NCI-H1694 (cell line): ENCODE results near the gene SEZ6L.

Source experiments
- DNase-seq: peaks from one replicate; lab custom pipeline; 2025; lab: John Stamatoyannopoulos, UW

SEZ6L gene

GRCh38 chr22:26182723-26183122, 13.5 kb downstream of the SEZ6L start:
- no peak for DNase-seq

GRCh38 chr22:26185190-26185589, 15.9 kb downstream of the SEZ6L start:
- DNase-seq, result no peak

- no peak for DNase-seq
Observed at GRCh38 chr22:26188341-26188740, 19.1 kb downstream of the SEZ6L start.

GRCh38 chr22:26194313-26194712, 25.1 kb downstream of the SEZ6L start:
- no peak for DNase-seq

- DNase-seq, result no peak
Observed at GRCh38 chr22:26194877-26195276, 25.6 kb downstream of the SEZ6L start.

GRCh38 chr22:26196657-26197056, 27.4 kb downstream of the SEZ6L start:
- DNase-seq, result no peak

- DNase-seq, result no peak
Observed at GRCh38 chr22:26197425-26197824, 28.2 kb downstream of the SEZ6L start.

GRCh38 chr22:26199665-26200064, 30.4 kb downstream of the SEZ6L start:
- DNase-seq, result no peak

GRCh38 chr22:26202280-26202924, 33.1 kb downstream of the SEZ6L start:
- DNase-seq, result no peak

GRCh38 chr22:26205494-26205893, 36.2 kb downstream of the SEZ6L start:
- no peak for DNase-seq

GRCh38 chr22:26210334-26210733, 41.1 kb downstream of the SEZ6L start:
- DNase-seq, result no peak

- DNase-seq, result no peak
Observed at GRCh38 chr22:26213826-26214225, 44.6 kb downstream of the SEZ6L start.

GRCh38 chr22:26214466-26214865, 45.2 kb downstream of the SEZ6L start:
- DNase-seq, result no peak

GRCh38 chr22:26215736-26216135, 46.5 kb downstream of the SEZ6L start:
- no peak for DNase-seq

GRCh38 chr22:26225207-26225606, 55.9 kb downstream of the SEZ6L start:
- DNase-seq, result no peak

- DNase-seq, result no peak
Observed at GRCh38 chr22:26226538-26227297, 57.5 kb downstream of the SEZ6L start.

GRCh38 chr22:26229910-26230309, 60.6 kb downstream of the SEZ6L start:
- no peak for DNase-seq

GRCh38 chr22:26234296-26234695, 65.0 kb downstream of the SEZ6L start:
- DNase-seq, result no peak

GRCh38 chr22:26235792-26236487, 66.7 kb downstream of the SEZ6L start:
- no peak for DNase-seq

- no peak for DNase-seq
Observed at GRCh38 chr22:26236991-26237390, 67.7 kb downstream of the SEZ6L start.

GRCh38 chr22:26238596-26238995, 69.3 kb downstream of the SEZ6L start:
- no peak for DNase-seq

- no peak for DNase-seq
Observed at GRCh38 chr22:26239581-26239980, 70.3 kb downstream of the SEZ6L start.

GRCh38 chr22:26241361-26241760, 72.1 kb downstream of the SEZ6L start:
- DNase-seq, result no peak
